ENCODE results near the gene ATP11C. TPM values are rescaled to one million over a fixed set of nuclear protein-coding genes. Genes with fewer than 3 reads are reported as not detected.
A peak's percentile ranks its signal among the peaks of the same experiment; 100 is the strongest.

The ATP11C gene
- polyA plus RNA-seq, 3 donors, result 1.6 to 6.7 (median 2.5) TPM

GRCh38 chrX:139834879-139835278, 98.0 kb downstream of the ATP11C start:
- Mint-ChIP-seq H3K9me3 (peaks cover 0 to 11% (median 6%) of the 10 kb centered on the region in 7 donors), H3K36me3 (peaks cover 2 to 3% of the 10 kb centered on the region in 2 donors), H3K27ac (no peak overlapping the region), H3K4me1 (peaks cover 23% of the 10 kb centered on the region), H3K27me3 (ENCODE audit: low read depth in 3 of 3) (no peaks in the 10 kb centered on the region), H3K4me3 (no peak overlapping the region)
- intact Hi-C loops (cut with micrococcal nuclease), result no loop called here
- Histone ChIP-seq H3K4me3 (replicated peaks in 1 of 3; ENCODE audit: low read depth in 2 of 3, low read length in 3 of 3) (no peak overlapping the region), H3K9ac (ENCODE audit: insufficient read depth, low read length, poor library complexity, severe bottlenecking) (no peak overlapping the region), H3K4me1 (ENCODE audit: control insufficient read depth in 1 of 2, insufficient read depth in 2 of 2, low read length in 2 of 2) (peaks cover 19 to 20% of the 10 kb centered on the region in 2 donors), H3K79me2 (ENCODE audit: insufficient read depth, low read length) (no peaks in the 10 kb centered on the region), H4K20me1 (ENCODE audit: insufficient read depth, low read length) (no peaks in the 10 kb centered on the region), H3K4me2 (replicated peaks; ENCODE audit: extremely low read depth, low read length, poor library complexity, severe bottlenecking) (no peak overlapping the region), H3K36me3 (replicated peaks in 1 of 2; ENCODE audit: control insufficient read depth in 1 of 2, insufficient read depth in 2 of 2, low read length in 2 of 2) (no peaks in the 10 kb centered on the region), H2AFZ (ENCODE audit: insufficient read depth, low read depth, low read length, poor library complexity, severe bottlenecking) (no peak overlapping the region), H3K9me3 (replicated peaks in 1 of 2; ENCODE audit: control insufficient read depth in 1 of 2, insufficient read depth in 1 of 2, low read length in 2 of 2) (no peaks in the 10 kb centered on the region), H3K27ac (ENCODE audit: low read depth in 1 of 2, low read length in 2 of 2) (no peak overlapping the region), H3K27me3 (ENCODE audit: control insufficient read depth in 2 of 2, insufficient read depth in 2 of 2, low read length in 2 of 2) (no peaks in the 10 kb centered on the region)
- no peak for TF ChIP-seq CTCF (IDR thresholded peaks at IDR 0.05)
- DNase-seq, result no peak

GRCh38 chrX:139832718-139833309, 100.0 kb downstream of the ATP11C start:
- H3K4me3 Mint-ChIP-seq, result no peak overlapping the region
- H3K9me3 Mint-ChIP-seq, result no peaks in the 10 kb centered on the region
- H3K27me3 ChIP-seq (ENCODE audit: control insufficient read depth in 2 of 2, insufficient read depth in 2 of 2, low read length in 2 of 2), result no peaks in the 10 kb centered on the region
- no peaks in the 10 kb centered on the region for H3K79me2 ChIP-seq (ENCODE audit: insufficient read depth, low read length)
- H3K9ac ChIP-seq (ENCODE audit: insufficient read depth, low read length, poor library complexity, severe bottlenecking), result no peak overlapping the region
- H3K4me3 ChIP-seq (replicated peaks in 1 of 3; ENCODE audit: low read depth in 2 of 3, low read length in 3 of 3), result no peak overlapping the region
- H3K36me3 Mint-ChIP-seq, result no peaks in the 10 kb centered on the region
- TF ChIP-seq CTCF (IDR thresholded peaks at IDR 0.05), result no peak
- no peak for DNase-seq
- no peaks in the 10 kb centered on the region for H4K20me1 ChIP-seq (ENCODE audit: insufficient read depth, low read length)
- no CpG with 5 or more reads among the region's 3 CpGs for WGBS (ENCODE audit: insufficient coverage)
- H3K4me1 ChIP-seq (ENCODE audit: control insufficient read depth in 1 of 2, insufficient read depth in 2 of 2, low read length in 2 of 2), result peaks cover 19 to 20% of the 10 kb centered on the region in 2 donors
- no peak overlapping the region for H3K4me2 ChIP-seq (replicated peaks; ENCODE audit: extremely low read depth, low read length, poor library complexity, severe bottlenecking)
- no peak overlapping the region for H3K27ac Mint-ChIP-seq
- no peaks in the 10 kb centered on the region for H3K36me3 ChIP-seq (replicated peaks in 1 of 2; ENCODE audit: control insufficient read depth in 1 of 2, insufficient read depth in 2 of 2, low read length in 2 of 2)
- H3K9me3 ChIP-seq (replicated peaks in 1 of 2; ENCODE audit: control insufficient read depth in 1 of 2, insufficient read depth in 1 of 2, low read length in 2 of 2), result no peaks in the 10 kb centered on the region
- H3K27ac ChIP-seq (ENCODE audit: low read depth in 1 of 2, low read length in 2 of 2), result peak overlapping the region in 1 of 2 donors; percentile 30
- H2AFZ ChIP-seq (ENCODE audit: insufficient read depth, low read depth, low read length, poor library complexity, severe bottlenecking), result no peak overlapping the region
- peaks cover 23% of the 10 kb centered on the region for H3K4me1 Mint-ChIP-seq
- intact Hi-C loops (cut with micrococcal nuclease), result no loop called here
- no peaks in the 10 kb centered on the region for H3K27me3 Mint-ChIP-seq (ENCODE audit: low read depth in 3 of 3)
